Stimulated activated CD4-positive, alpha-beta T cell treated with anti-CD3 and anti-CD28 coated beads, Interleukin-1b, Interleukin-23, amount 100 ng/mL, for 24 hours (primary cell): ENCODE results near the gene LCE2A.

Experiments used
- DNase-seq, 4 experiments: peaks; one replicate each; pipeline ENCODE4 v3.0.0-alpha.2; 2020; ENCODE audit warnings: low read depth in 4 of 4, low spot score in 1 of 4

LCE2A gene

DNA sequence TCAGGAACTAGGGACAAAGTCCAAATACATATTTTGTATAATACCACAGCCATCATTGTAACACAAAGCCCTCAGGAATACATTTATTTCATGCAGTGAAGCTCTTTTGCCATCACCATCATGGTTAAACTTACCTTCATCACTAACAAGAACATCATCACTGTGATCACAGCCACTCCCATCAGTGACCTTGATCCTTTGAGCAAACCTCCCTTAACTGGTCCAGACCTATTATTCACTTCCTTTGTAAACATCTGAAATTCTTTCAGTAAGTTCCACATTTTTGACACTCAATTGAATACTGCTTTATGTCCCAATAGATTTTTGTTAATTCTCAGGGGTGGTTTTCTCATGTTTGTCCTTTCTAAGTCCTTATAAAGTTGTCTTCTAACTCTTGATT lies 43.5 kb downstream of the LCE2A start:
- DNase-seq: no peak

- no peak for DNase-seq
Observed at GRCh38 chr1:152743371-152744145, 45.4 kb downstream of the LCE2A start.

DNA sequence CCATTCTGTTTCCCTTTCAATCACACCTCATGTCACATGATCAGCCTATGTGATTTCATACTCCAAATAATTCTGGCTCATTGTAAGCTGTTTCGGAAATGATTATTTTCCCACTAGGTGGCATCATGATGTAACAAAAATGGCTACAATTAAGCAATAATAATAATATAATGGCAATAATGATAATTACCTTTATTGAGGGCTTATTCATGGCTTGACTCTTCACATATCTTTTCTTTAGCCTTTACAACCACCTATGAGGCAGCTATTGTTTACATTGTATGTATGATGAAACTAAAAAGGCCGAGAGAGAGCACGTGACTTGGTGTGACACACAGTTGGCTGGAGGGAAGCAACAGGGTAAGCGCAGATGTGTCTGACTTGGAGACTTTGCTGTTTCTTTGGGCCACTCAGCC lies 47.2 kb downstream of the LCE2A start:
- DNase-seq: no peak

DNA sequence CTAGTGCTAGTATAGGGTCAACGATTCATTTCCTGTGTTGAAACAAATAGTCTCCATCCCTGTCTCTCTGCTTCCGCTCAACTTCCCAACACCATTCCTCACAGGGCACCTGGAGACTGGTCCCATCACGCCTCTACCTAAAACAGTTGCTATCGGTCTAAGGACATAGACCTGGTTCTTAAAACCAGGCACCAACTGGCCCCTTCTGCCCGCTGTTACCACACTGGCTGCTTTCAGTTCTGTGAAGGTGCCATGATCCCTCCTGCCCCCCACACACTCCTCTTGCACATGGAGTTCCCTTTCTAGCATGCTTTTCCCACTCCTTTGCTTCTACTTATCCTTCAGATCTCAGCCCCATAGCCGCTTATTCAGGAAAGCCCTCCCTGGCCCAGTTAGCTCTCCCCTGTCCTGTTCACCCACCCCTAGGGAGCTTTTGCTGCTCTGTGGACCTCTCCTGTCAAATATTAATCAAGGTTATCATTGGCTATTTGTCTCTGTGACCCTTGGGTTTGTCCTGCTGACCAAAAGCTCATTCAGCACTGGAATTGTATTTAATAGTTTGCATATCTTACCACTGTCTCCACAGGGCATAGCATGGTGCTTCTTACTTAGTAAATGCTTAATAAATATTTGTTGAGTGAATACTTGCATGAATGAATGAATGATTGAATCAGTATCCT lies 47.8 kb downstream of the LCE2A start:
- DNase-seq: no peak

DNA sequence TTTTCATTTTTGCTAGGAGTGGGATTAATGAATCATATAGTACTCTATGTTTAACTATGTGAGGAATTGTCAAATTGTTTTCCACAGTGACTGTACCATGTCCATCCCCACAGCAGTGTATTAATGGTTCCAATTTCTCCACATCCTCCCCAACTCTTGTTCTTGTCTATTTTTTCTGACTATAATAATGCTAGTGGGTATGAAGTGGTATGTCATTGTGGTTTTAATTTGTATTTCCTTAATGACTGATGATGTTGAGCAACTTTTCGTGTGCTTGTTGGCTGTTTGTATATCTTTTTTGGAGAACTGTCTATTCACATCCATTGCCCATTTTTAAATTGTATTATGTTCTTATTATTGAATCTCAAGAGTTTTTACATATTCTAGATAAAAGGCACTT lies 49.7 kb downstream of the LCE2A start:
- DNase-seq: no peak
